Measurements from ENCODE around the gene PRTN3. TPM values are rescaled to one million over a fixed set of nuclear protein-coding genes. Genes with fewer than 3 reads are reported as not detected.

Gene PRTN3
- total and polyA plus RNA-seq, 4 donors: 0.58 to 23.3 (median 9.7) TPM

- TF ChIP-seq CTCF (IDR thresholded peaks at IDR 0.05; ENCODE audit: control extremely low read depth, extremely low read depth): no peak
Measured at GRCh38 chr19:798415-799075, 42.3 kb upstream of the PRTN3 start.

GRCh38 chr19:799076-799881 is 41.5 kb upstream of the PRTN3 start:
- H3K9ac ChIP-seq (ENCODE audit: insufficient read depth in 1 of 2, low read length in 2 of 2): peak overlapping the region in 1 of 2 donors; percentile 8
- H3K27me3 ChIP-seq (ENCODE audit: control insufficient read depth in 3 of 3, insufficient read depth in 3 of 3, low read length in 2 of 3): no peaks in the 10 kb centered on the region
- peak overlapping the region; percentile 83 for H3K4me3 ChIP-seq
- 10 to 11% methylated on average over 27 to 28 of the region's 28 CpGs for WGBS, 2 donors
- DNase-seq: peak in 1 of 3 donors; percentile 56
- no peaks in the 10 kb centered on the region for H3K9me3 ChIP-seq (ENCODE audit: control insufficient read depth in 4 of 4, insufficient read depth in 3 of 4, low read length in 3 of 4)
- peak overlapping the region; percentile 87 to 92 for H3K27ac ChIP-seq (ENCODE audit: low read depth in 1 of 2, low read length in 1 of 2)
- H3K4me1 ChIP-seq (ENCODE audit: control insufficient read depth in 5 of 5, insufficient read depth in 5 of 5, low read length in 5 of 5): peaks cover 12 to 41% (median 31%) of the 10 kb centered on the region in 5 donors
- peaks cover 0 to 33% (median 22%) of the 10 kb centered on the region in 4 donors for H3K36me3 ChIP-seq (ENCODE audit: control insufficient read depth in 4 of 4, insufficient read depth in 4 of 4, low read length in 4 of 4)
- no peak for TF ChIP-seq CTCF (IDR thresholded peaks at IDR 0.05; ENCODE audit: control extremely low read depth, extremely low read depth)
- no peak for ATAC-seq (ENCODE audit: insufficient read depth, low FRiP score)

More at GRCh38 chr19:798415-799075, 42.3 kb upstream of the PRTN3 start:
- WGBS, 2 donors: 0 to 1% methylated on average over 43 to 44 of the region's 44 CpGs
- H3K9ac ChIP-seq (ENCODE audit: insufficient read depth in 1 of 2, low read length in 2 of 2): peak overlapping the region in 1 of 2 donors; percentile 49
- no peaks in the 10 kb centered on the region for H3K27me3 ChIP-seq (ENCODE audit: control insufficient read depth in 3 of 3, insufficient read depth in 3 of 3, low read length in 2 of 3)
- DNase-seq: no peak
- peaks cover 0 to 26% (median 16%) of the 10 kb centered on the region in 4 donors for H3K36me3 ChIP-seq (ENCODE audit: control insufficient read depth in 4 of 4, insufficient read depth in 4 of 4, low read length in 4 of 4)
- H3K4me1 ChIP-seq (ENCODE audit: control insufficient read depth in 5 of 5, insufficient read depth in 5 of 5, low read length in 5 of 5): peaks cover 12 to 41% (median 35%) of the 10 kb centered on the region in 5 donors
- H3K4me3 ChIP-seq: peak overlapping the region; percentile 83
- peak overlapping the region; percentile 87 to 92 for H3K27ac ChIP-seq (ENCODE audit: low read depth in 1 of 2, low read length in 1 of 2)
- no peaks in the 10 kb centered on the region for H3K9me3 ChIP-seq (ENCODE audit: control insufficient read depth in 4 of 4, insufficient read depth in 3 of 4, low read length in 3 of 4)
- no peak for ATAC-seq (ENCODE audit: insufficient read depth, low FRiP score)

GRCh38 chr19:800360-801029 is 40.3 kb upstream of the PRTN3 start:
- Histone ChIP-seq H3K4me1 (ENCODE audit: control insufficient read depth in 5 of 5, insufficient read depth in 5 of 5, low read length in 5 of 5) (peaks cover 12 to 41% (median 32%) of the 10 kb centered on the region in 5 donors), H3K9me3 (ENCODE audit: control insufficient read depth in 4 of 4, insufficient read depth in 3 of 4, low read length in 3 of 4) (no peaks in the 10 kb centered on the region), H3K4me3 (no peak overlapping the region), H3K9ac (ENCODE audit: insufficient read depth in 1 of 2, low read length in 2 of 2) (no peak overlapping the region), H3K27ac (ENCODE audit: low read depth in 1 of 2, low read length in 1 of 2) (peak overlapping the region; percentile 50 to 78), H3K27me3 (ENCODE audit: control insufficient read depth in 3 of 3, insufficient read depth in 3 of 3, low read length in 2 of 3) (no peaks in the 10 kb centered on the region), H3K36me3 (ENCODE audit: control insufficient read depth in 4 of 4, insufficient read depth in 4 of 4, low read length in 4 of 4) (peaks cover 10 to 45% (median 30%) of the 10 kb centered on the region in 4 donors)
- ATAC-seq (ENCODE audit: insufficient read depth, low FRiP score) (no peak), DNase-seq (no peak)
- TF ChIP-seq CTCF (IDR thresholded peaks at IDR 0.05; ENCODE audit: control extremely low read depth, extremely low read depth): no peak
- 29 to 46% methylated on average over 16 to 17 of the region's 17 CpGs for WGBS, 2 donors

Measured in lung (tissue), 12 donors.